Keratinocyte (primary cell): ENCODE measurements around the gene COLGALT1.

ENCODE experiments used
- CTCF ChIP-seq, 3 experiments: IDR thresholded peaks in 1 of 3; conservative IDR thresholded peaks in 1 of 3; optimal IDR thresholded peaks in 1 of 3; 2 replicates in 2 of 3; 3 replicates in 1 of 3; pipeline versions ENCODE3 to v1.5.1; 2011; ENCODE audit warnings: low read length in 3 of 3, mild to moderate bottlenecking in 3 of 3, moderate library complexity in 2 of 3, control low read depth in 1 of 3, inconsistent platforms in 1 of 3; ENCODE audit not compliant: insufficient read depth in 2 of 3; ENCODE audit errors: extremely low read depth in 1 of 3
- EZH2 ChIP-seq: IDR thresholded peaks from one replicate; pipeline ENCODE4 v1.6.1; 2012; ENCODE audit warnings: inconsistent platforms, mild to moderate bottlenecking, low read length, moderate library complexity

- TF ChIP-seq CTCF (optimal IDR thresholded peaks at IDR 0.05 in 1 of 3, IDR thresholded peaks at IDR 0.05 in 1 of 3, conservative IDR thresholded peaks at IDR 0.05 in 1 of 3; ENCODE audit: extremely low read depth in 1 of 3, insufficient read depth in 2 of 3, low read length in 3 of 3) = no peak
- TF ChIP-seq EZH2 = no peak
These were observed 47.5 kb downstream of the COLGALT1 start for GRCh38 chr19:17602872-17603510.
